Measurements from ENCODE around the gene COL8A2. TPM values are rescaled to one million over a fixed set of nuclear protein-coding genes. Genes with fewer than 3 reads are reported as not detected.

COL8A2 gene
- total and polyA plus RNA-seq, 2 of the 4 experiments (the other 2 are of a cell fraction), result 0.54 to 1.1 TPM

GRCh38 chr1:36151845-36152203, 26.8 kb upstream of the COL8A2 start:
- no peak overlapping the region for H3K4me3 ChIP-seq (ENCODE audit: insufficient read depth, low read depth, low read length)
- H4K20me1 ChIP-seq (ENCODE audit: insufficient read depth, low read length), result peaks cover 8% of the 10 kb centered on the region
- dilution Hi-C loops (cut with HindIII; ENCODE audit: low sequenced_read_pairs, unreplicated experiment) (no loop called here), intact Hi-C loops (cut with micrococcal nuclease) (no loop called here), in situ Hi-C loops (cut with MboI; ENCODE audit: low sequenced_read_pairs) (loop anchor here (5.0 kb wide), 1 partner anchor 135 kb away; no protein-coding TSS in a partner anchor)
- H2BK20ac ChIP-seq (ENCODE audit: low read depth, low read length), result peak overlapping the region; percentile 85; the same call in 1 of the 2 replicates
- no TSS peak for BruUV-seq (replicated peaks)
- H3K56ac ChIP-seq (ENCODE audit: extremely low read depth, insufficient read depth, low read length), result no peak overlapping the region; the same call in 1 of the 2 replicates
- peak overlapping the region; percentile 88 for H2BK120ac ChIP-seq (ENCODE audit: low read depth, low read length)
- peak overlapping the region; percentile 83 for H2AK9ac ChIP-seq (replicated peaks; ENCODE audit: low read depth, low read length, poor library complexity)
- no peaks in the 10 kb centered on the region for H3K36me3 ChIP-seq (ENCODE audit: control insufficient read depth, insufficient read depth, low read length)
- H4K91ac ChIP-seq (ENCODE audit: insufficient read depth, low read depth, low read length), result peak overlapping the region; percentile 81
- TF ChIP-seq CHD1 (IDR thresholded peaks at IDR 0.05; ENCODE audit: low read depth, low read length), result no peak
- no peak for TF ChIP-seq ELK1 (IDR thresholded peaks at IDR 0.05; ENCODE audit: borderline replicate concordance, low read depth, low read length)
- TF ChIP-seq FOS (IDR thresholded peaks at IDR 0.05; ENCODE audit: low read depth, low read length), result no peak
- TF ChIP-seq CEBPB (IDR thresholded peaks at IDR 0.05; ENCODE audit: low read depth, low read length), result no peak
- TF ChIP-seq MAFK (IDR thresholded peaks at IDR 0.05; ENCODE audit: low read depth, low read length), result no peak
- TF ChIP-seq CTCF (conservative IDR thresholded peaks at IDR 0.05; ENCODE audit: low read depth, low read length), result no peak
- no peak for TF ChIP-seq SMC3 (IDR thresholded peaks at IDR 0.05; ENCODE audit: low read depth, low read length)
- no peak for TF ChIP-seq RAD21 (IDR thresholded peaks at IDR 0.05; ENCODE audit: low read length)
- TF ChIP-seq MXI1 (IDR thresholded peaks at IDR 0.05; ENCODE audit: borderline replicate concordance, low read depth, low read length), result no peak
- TF ChIP-seq POLR2A (IDR thresholded peaks at IDR 0.05; ENCODE audit: low read depth, low read length), result no peak
- no peak for TF ChIP-seq RCOR1 (IDR thresholded peaks at IDR 0.05; ENCODE audit: insufficient replicate concordance, low read length)
- no peak for TF ChIP-seq RFX5 (IDR thresholded peaks at IDR 0.05; ENCODE audit: low read depth, low read length)
- no peak for TF ChIP-seq MAZ (IDR thresholded peaks at IDR 0.05; ENCODE audit: borderline replicate concordance, low read depth, low read length)
- no peak for TF ChIP-seq USF2 (IDR thresholded peaks at IDR 0.05; ENCODE audit: low read depth, low read length)
- TF ChIP-seq BHLHE40 (IDR thresholded peaks at IDR 0.05; ENCODE audit: low read depth, low read length), result no peak
- no peak for TF ChIP-seq NFE2L2 (IDR thresholded peaks at IDR 0.05; ENCODE audit: low read depth, low read length)
- peak overlapping the region; percentile 74 for H4K5ac ChIP-seq (ENCODE audit: low read depth, low read length)
- peak overlapping the region; percentile 59; the same call in 1 of the 2 replicates for H3K18ac ChIP-seq (ENCODE audit: low read depth, low read length)
- DNase-seq, result no peak
- H4K8ac ChIP-seq (ENCODE audit: low read depth in 2 of 2, low read length in 2 of 2), result peak overlapping the region; percentile 17 to 92; a peak in 3 of 4 replicates
- peaks cover 12 to 49% of the 10 kb centered on the region in 2 experiments; a peak in 3 of 4 replicates for H3K79me1 ChIP-seq (ENCODE audit: low read depth in 1 of 2, low read length in 2 of 2)
- ChIA-PET CTCF (no interaction called here), POLR2A (ENCODE audit: unreplicated experiment) (no interaction called here)
- H2BK5ac ChIP-seq (ENCODE audit: low read depth, low read length, poor library complexity, severe bottlenecking), result peak overlapping the region; percentile 83
- no CpG with 5 or more reads among the region's 3 CpGs for WGBS, 2 experiments (ENCODE audit: extremely low coverage in 2 of 2, insufficient read length in 1 of 2)
- no peak overlapping the region for H3K4me2 ChIP-seq (ENCODE audit: low read depth, low read length)
- H3K9me1 ChIP-seq (ENCODE audit: insufficient read depth, low read length), result peaks cover 20% of the 10 kb centered on the region
- ATAC-seq (ENCODE audit: low read depth), result no peak
- H3K27me3 ChIP-seq (ENCODE audit: control insufficient read depth, insufficient read depth, low read length), result no peaks in the 10 kb centered on the region
- peak overlapping the region; percentile 85 for H3K14ac ChIP-seq (replicated peaks; ENCODE audit: low read depth, low read length)
- peak overlapping the region; percentile 63 for H3K27ac ChIP-seq (ENCODE audit: insufficient read depth, low read length)
- peak overlapping the region; percentile 74; the same call in 2 of the 3 replicates for H2BK15ac ChIP-seq (ENCODE audit: low read depth, low read length)
- peak overlapping the region; percentile 95 for H3K4ac ChIP-seq (ENCODE audit: low read depth, low read length)
- H3K4me1 ChIP-seq (ENCODE audit: control insufficient read depth, insufficient read depth, low read length), result peaks cover 22% of the 10 kb centered on the region
- H3K9me3 ChIP-seq (ENCODE audit: control insufficient read depth, insufficient read depth, low read length), result no peaks in the 10 kb centered on the region
- H2AFZ ChIP-seq (replicated peaks; ENCODE audit: low read length, poor library complexity), result peak overlapping the region; percentile 91
- no peak overlapping the region; the same call in 1 of the 2 replicates for H3K9ac ChIP-seq (ENCODE audit: low read depth, low read length)
- H2AK5ac ChIP-seq (ENCODE audit: low read depth, low read length), result peak overlapping the region; percentile 97; the same call in 1 of the 2 replicates
- H3K23ac ChIP-seq (ENCODE audit: low read depth, low read length), result peak overlapping the region; percentile 83; the same call in 1 of the 2 replicates
